Neural progenitor cell (in vitro differentiated cells): ENCODE results near the gene TMEM232. TPM values are rescaled to one million over a fixed set of nuclear protein-coding genes. Genes with fewer than 3 reads are reported as not detected.
A peak's percentile ranks its signal among the peaks of the same experiment; 100 is the strongest.

ENCODE experiments used
- DNase-seq: peaks from one replicate; pipeline ENCODE4 v3.0.0-alpha.2; 2016; ENCODE audit warnings: low spot score
- H2AFZ ChIP-seq: fragments of 200-600 bp; sonication (generic); replicated peaks from 2 replicates; pipeline ENCODE4 v1.6.1; 2016; ENCODE audit warnings: antibody characterized with exemption
- H3F3A ChIP-seq: fragments of 200-600 bp; sonication (generic); 2 replicates; pipeline ENCODE4 v1.6.1; 2016; ENCODE audit warnings: antibody characterized with exemption, low read depth
- H3K27ac ChIP-seq: fragments of 200-600 bp; sonication (generic); 2 replicates; pipeline ENCODE4 v1.5.1; 2016; ENCODE audit warnings: mild to moderate bottlenecking
- H3K27me3 ChIP-seq: fragments of 200-600 bp; sonication (generic); 2 replicates; pipeline ENCODE4 v1.6.1; 2016; ENCODE audit warnings: mild to moderate bottlenecking, moderate library complexity
- H3K36me3 ChIP-seq: fragments of 200-600 bp; sonication (generic); 2 replicates; pipeline ENCODE4 v1.5.1; 2016
- H3K4me1 ChIP-seq: fragments of 200-600 bp; sonication (generic); 2 replicates; pipeline ENCODE4 v1.6.1; 2016; ENCODE audit warnings: mixed run types
- H3K4me2 ChIP-seq: fragments of 200-600 bp; sonication (generic); 2 replicates; pipeline ENCODE4 v1.6.1; 2016
- H3K4me3 ChIP-seq: fragments of 200-600 bp; sonication (generic); 2 replicates; pipeline ENCODE4 v1.5.1; 2016
- H3K79me2 ChIP-seq: fragments of 200-600 bp; sonication (generic); 2 replicates; pipeline ENCODE4 v1.6.1; 2016; ENCODE audit warnings: low read depth
- H3K9ac ChIP-seq: fragments of 200-600 bp; sonication (generic); 2 replicates; pipeline ENCODE4 v1.6.1; 2016
- H3K9me3 ChIP-seq: fragments of 200-600 bp; sonication (generic); 2 replicates; pipeline ENCODE4 v1.5.1; 2016; ENCODE audit warnings: low read depth
- H4K20me1 ChIP-seq: fragments of 200-600 bp; sonication (generic); 2 replicates; pipeline ENCODE4 v1.6.1; 2016; ENCODE audit warnings: low read depth
- H3K27ac Mint-ChIP-seq: 3 replicates; pipeline ENCODE4 v1.8.0; 2021; ENCODE audit warnings: mixed read lengths
- H3K27me3 Mint-ChIP-seq: 2 replicates; pipeline ENCODE4 v1.8.0; 2022; ENCODE audit warnings: low read depth, mild to moderate bottlenecking, inconsistent platforms, moderate library complexity, mixed read lengths; ENCODE audit not compliant: insufficient read depth
- H3K36me3 Mint-ChIP-seq: 3 replicates; pipeline ENCODE4 v1.8.0; 2021; ENCODE audit warnings: mixed read lengths
- H3K4me1 Mint-ChIP-seq: 3 replicates; pipeline ENCODE4 v1.8.0; 2021; ENCODE audit warnings: mixed read lengths
- H3K4me3 Mint-ChIP-seq: 3 replicates; pipeline ENCODE4 v1.8.0; 2021; ENCODE audit warnings: mild to moderate bottlenecking, moderate library complexity, mixed read lengths
- H3K9me3 Mint-ChIP-seq: 3 replicates; pipeline ENCODE4 v1.8.0; 2020; ENCODE audit warnings: mixed read lengths
- CTCF ChIP-seq: fragments of 200-600 bp; sonication (generic); IDR thresholded peaks from 2 replicates; pipeline ENCODE4 v1.5.1; 2017; ENCODE audit warnings: antibody characterized with exemption, mild to moderate bottlenecking
- EZH2 ChIP-seq: fragments of 200-600 bp; sonication (generic); IDR thresholded peaks from 2 replicates; pipeline ENCODE4 v1.6.1; 2017; ENCODE audit warnings: antibody characterized with exemption, mild to moderate bottlenecking, moderate library complexity
- EZH2phosphoT487 ChIP-seq: fragments of 200-600 bp; sonication (generic); IDR thresholded peaks from 2 replicates; pipeline ENCODE4 v1.6.1; 2017; ENCODE audit warnings: antibody characterized with exemption
- total RNA-seq: library from RNA; depleted of rRNA; stranded (reverse); fragments of >200 nt; gene quantifications from 2 replicates; pipeline ENCODE4 v1.2.3, GENCODE V29; 2015; ENCODE audit warnings: low replicate concordance

Gene TMEM232
- total RNA-seq, 1 donor from 2014 or later, result 5.2 TPM

- Mint-ChIP-seq H3K27ac (no peak overlapping the region), H3K36me3 (no peaks in the 10 kb centered on the region), H3K27me3 (no peaks in the 10 kb centered on the region), H3K4me3 (no peak overlapping the region), H3K4me1 (peaks cover 22% of the 10 kb centered on the region), H3K9me3 (no peaks in the 10 kb centered on the region)
- Histone ChIP-seq H3K4me1 (peaks cover 8% of the 10 kb centered on the region), H3K4me2 (no peak overlapping the region), H3K9ac (no peak overlapping the region), H3K9me3 (no peaks in the 10 kb centered on the region), H3K4me3 (no peak overlapping the region), H3K79me2 (no peaks in the 10 kb centered on the region), H3K27ac (no peak overlapping the region), H3K27me3 (no peaks in the 10 kb centered on the region), H3F3A (peaks cover 2% of the 10 kb centered on the region), H3K36me3 (no peaks in the 10 kb centered on the region), H4K20me1 (no peaks in the 10 kb centered on the region), H2AFZ (no peak overlapping the region)
- no peak for DNase-seq
- TF ChIP-seq EZH2 (no peak), EZH2phosphoT487 (no peak), CTCF (no peak)
Measured at GRCh38 chr5:110383231-110383630, 343.2 kb downstream of the TMEM232 start.

GRCh38 chr5:110377943-110378342, 348.5 kb downstream of the TMEM232 start:
- Histone ChIP-seq H3K27ac (peak overlapping the region; percentile 28), H3K79me2 (no peaks in the 10 kb centered on the region), H3K36me3 (no peaks in the 10 kb centered on the region), H3K4me2 (no peak overlapping the region), H3K4me3 (no peak overlapping the region), H4K20me1 (no peaks in the 10 kb centered on the region), H3K27me3 (no peaks in the 10 kb centered on the region), H2AFZ (no peak overlapping the region), H3K9me3 (no peaks in the 10 kb centered on the region), H3K4me1 (peaks cover 18% of the 10 kb centered on the region), H3K9ac (no peak overlapping the region), H3F3A (peaks cover 8% of the 10 kb centered on the region)
- H3K27ac Mint-ChIP-seq, result no peak overlapping the region
- DNase-seq, result peak; percentile 30
- no peak overlapping the region for H3K4me3 Mint-ChIP-seq
- H3K9me3 Mint-ChIP-seq, result no peaks in the 10 kb centered on the region
- no peaks in the 10 kb centered on the region for H3K27me3 Mint-ChIP-seq
- peaks cover 32% of the 10 kb centered on the region for H3K4me1 Mint-ChIP-seq
- TF ChIP-seq EZH2phosphoT487 (no peak), CTCF (no peak), EZH2 (no peak)
- no peaks in the 10 kb centered on the region for H3K36me3 Mint-ChIP-seq

- Histone ChIP-seq H3K79me2 (no peaks in the 10 kb centered on the region), H3K4me1 (peaks cover 18% of the 10 kb centered on the region), H3F3A (peaks cover 8% of the 10 kb centered on the region), H3K4me3 (no peak overlapping the region), H3K9ac (no peak overlapping the region), H3K36me3 (no peaks in the 10 kb centered on the region), H3K9me3 (no peaks in the 10 kb centered on the region), H3K27me3 (no peaks in the 10 kb centered on the region), H2AFZ (no peak overlapping the region), H3K4me2 (no peak overlapping the region), H4K20me1 (no peaks in the 10 kb centered on the region), H3K27ac (no peak overlapping the region)
- Mint-ChIP-seq H3K27me3 (no peaks in the 10 kb centered on the region), H3K4me3 (no peak overlapping the region), H3K9me3 (no peaks in the 10 kb centered on the region), H3K4me1 (peaks cover 32% of the 10 kb centered on the region), H3K27ac (peak overlapping the region; percentile 44), H3K36me3 (no peaks in the 10 kb centered on the region)
- TF ChIP-seq EZH2 (no peak), CTCF (no peak), EZH2phosphoT487 (no peak)
- no peak for DNase-seq
Measured at GRCh38 chr5:110377361-110377760, 349.1 kb downstream of the TMEM232 start.
